Keratinocyte (primary cell): ENCODE data around the gene PLA2G12B. TPM values are rescaled to one million over a fixed set of nuclear protein-coding genes. Genes with fewer than 3 reads are reported as not detected.

Experiments
- DNase-seq: peaks from one replicate; pipeline ENCODE4 v3.0.0-alpha.2; 2011; ENCODE audit warnings: low read depth, missing footprints, low spot score
- FAIRE-seq: peaks from 2 replicates; lab custom pipeline; 2011; peaks lifted over from hg19 to GRCh38; lab: Jason Lieb, UNC
- H2AFZ ChIP-seq: 2 replicates; pipeline ENCODE4 v1.6.0; 2012; ENCODE audit warnings: low read length, control low read depth, inconsistent platforms; ENCODE audit not compliant: control insufficient read depth
- H3K27ac ChIP-seq: 2 replicates; pipeline ENCODE4 v1.5.1; 2011; ENCODE audit warnings: low read length; ENCODE audit not compliant: control insufficient read depth, insufficient read depth
- H3K27me3 ChIP-seq: 3 replicates; pipeline ENCODE4 v1.6.0; 2011; ENCODE audit warnings: low read length; ENCODE audit not compliant: control insufficient read depth, insufficient read depth; ENCODE audit errors: extremely low read depth
- H3K36me3 ChIP-seq, 2 experiments: 2 replicates in 1 of 2; 3 replicates in 1 of 2; pipeline ENCODE4 v1.5.1; 2011; ENCODE audit warnings: low read length in 2 of 2, mild to moderate bottlenecking in 1 of 2; ENCODE audit not compliant: control insufficient read depth in 2 of 2, insufficient read depth in 2 of 2; ENCODE audit errors: extremely low read depth in 1 of 2
- H3K4me1 ChIP-seq: 3 replicates; pipeline ENCODE4 v1.5.1; 2011; ENCODE audit warnings: low read length; ENCODE audit not compliant: control insufficient read depth, insufficient read depth; ENCODE audit errors: extremely low read depth
- H3K4me2 ChIP-seq: 3 replicates; pipeline ENCODE4 v1.6.0; 2011; ENCODE audit warnings: low read depth, low read length; ENCODE audit not compliant: control insufficient read depth, insufficient read depth; ENCODE audit errors: extremely low read depth
- H3K4me3 ChIP-seq, 3 experiments: fragments of 200-600 bp in 1 of 3; sonication (generic) in 1 of 3; 2 replicates in 2 of 3; 3 replicates in 1 of 3; pipeline ENCODE4 v1.5.1; 2011 to 2016; ENCODE audit warnings: low read length in 3 of 3, mild to moderate bottlenecking in 3 of 3, control low read depth in 2 of 3, inconsistent platforms in 1 of 3, low read depth in 1 of 3, mixed read lengths in 1 of 3, mixed run types in 1 of 3, moderate library complexity in 1 of 3; ENCODE audit not compliant: control insufficient read depth in 2 of 3, insufficient read depth in 2 of 3; ENCODE audit errors: extremely low read depth in 1 of 3
- H3K79me2 ChIP-seq: 2 replicates; pipeline ENCODE4 v1.6.0; 2012; ENCODE audit warnings: low read length; ENCODE audit not compliant: control insufficient read depth, insufficient read depth
- H3K9ac ChIP-seq: 3 replicates; pipeline ENCODE4 v1.6.0; 2011; ENCODE audit warnings: low read length; ENCODE audit not compliant: control insufficient read depth, insufficient read depth; ENCODE audit errors: extremely low read depth
- H3K9me1 ChIP-seq: 3 replicates; pipeline ENCODE4 v1.6.0; 2011; ENCODE audit warnings: low read length; ENCODE audit not compliant: control insufficient read depth, insufficient read depth; ENCODE audit errors: extremely low read depth
- H3K9me3 ChIP-seq: 2 replicates; pipeline ENCODE4 v1.5.1; 2012; ENCODE audit warnings: low read depth, low read length; ENCODE audit not compliant: control insufficient read depth
- H4K20me1 ChIP-seq: 3 replicates; pipeline ENCODE4 v1.6.0; 2011; ENCODE audit warnings: low read length; ENCODE audit not compliant: control insufficient read depth, insufficient read depth; ENCODE audit errors: extremely low read depth
- EZH2 ChIP-seq: IDR thresholded peaks from one replicate; pipeline ENCODE4 v1.6.1; 2012; ENCODE audit warnings: inconsistent platforms, mild to moderate bottlenecking, low read length, moderate library complexity
- dilution Hi-C: fragments of 300-500 bp; cut with MboI; formaldehyde crosslinking; loops from one replicate; pipeline ENCODE4 v1.7.0; 2020; ENCODE audit warnings: low sequenced_read_pairs; ENCODE audit not compliant: extremely low pct_ligation_motif_present
- polyA plus RNA-seq, 5 experiments: library from polyadenylated mRNA; depleted of rRNA in 3 of 5; stranded (reverse) in 3 of 5; stranded (forward) in 1 of 5; unstranded in 1 of 5; fragments of >200 nt; gene quantifications; 1 replicate in 1 of 5; 2 replicates in 3 of 5; 3 replicates in 1 of 5; pipeline versions ENCODE4 v1.2.1 to v1.2.3, GENCODE V29; 2011 to 2012; ENCODE audit warnings: missing spikeins in 2 of 5, low read depth in 1 of 5, low replicate concordance in 1 of 5
- TF ChIP-seq, protein P1 (sequence below), 3 experiments: IDR thresholded peaks in 1 of 3; conservative IDR thresholded peaks in 1 of 3; optimal IDR thresholded peaks in 1 of 3; 2 replicates in 2 of 3; 3 replicates in 1 of 3; pipeline versions ENCODE3 to v1.5.1; 2011; ENCODE audit warnings: low read length in 3 of 3, mild to moderate bottlenecking in 3 of 3, moderate library complexity in 2 of 3, control low read depth in 1 of 3, inconsistent platforms in 1 of 3; ENCODE audit not compliant: insufficient read depth in 2 of 3; ENCODE audit errors: extremely low read depth in 1 of 3

The PLA2G12B gene
- polyA plus RNA-seq, 1 donor (not counting 4 experiments of a cell fraction or from before 2014, with no cell fraction given): not detected

DNA sequence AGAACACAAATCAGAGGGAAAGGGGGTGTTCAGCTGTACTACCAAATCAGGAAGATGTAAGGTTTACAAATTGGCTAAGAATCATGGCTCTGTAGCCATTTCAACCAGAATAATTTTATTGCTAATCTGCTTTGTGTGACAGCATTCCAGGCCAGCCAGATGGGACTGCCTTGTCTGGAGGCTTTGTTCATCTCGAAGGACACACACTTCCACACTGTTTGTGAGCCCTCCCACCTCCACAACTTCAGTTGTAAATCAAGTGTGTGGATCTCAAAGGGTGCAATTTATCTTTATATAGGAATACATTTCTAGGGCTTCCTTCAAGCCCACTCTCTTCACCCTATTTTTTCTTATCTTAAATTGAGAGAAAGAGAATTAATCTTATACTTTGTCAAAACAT, 68.0 kb downstream of the PLA2G12B start:
- dilution Hi-C loops: no loop called here
- no peaks in the 10 kb centered on the region for H3K9me3 ChIP-seq
- DNase-seq (no peak), FAIRE-seq (no peak)
- TF ChIP-seq EZH2: no peak
- TF ChIP-seq, protein P1, sequence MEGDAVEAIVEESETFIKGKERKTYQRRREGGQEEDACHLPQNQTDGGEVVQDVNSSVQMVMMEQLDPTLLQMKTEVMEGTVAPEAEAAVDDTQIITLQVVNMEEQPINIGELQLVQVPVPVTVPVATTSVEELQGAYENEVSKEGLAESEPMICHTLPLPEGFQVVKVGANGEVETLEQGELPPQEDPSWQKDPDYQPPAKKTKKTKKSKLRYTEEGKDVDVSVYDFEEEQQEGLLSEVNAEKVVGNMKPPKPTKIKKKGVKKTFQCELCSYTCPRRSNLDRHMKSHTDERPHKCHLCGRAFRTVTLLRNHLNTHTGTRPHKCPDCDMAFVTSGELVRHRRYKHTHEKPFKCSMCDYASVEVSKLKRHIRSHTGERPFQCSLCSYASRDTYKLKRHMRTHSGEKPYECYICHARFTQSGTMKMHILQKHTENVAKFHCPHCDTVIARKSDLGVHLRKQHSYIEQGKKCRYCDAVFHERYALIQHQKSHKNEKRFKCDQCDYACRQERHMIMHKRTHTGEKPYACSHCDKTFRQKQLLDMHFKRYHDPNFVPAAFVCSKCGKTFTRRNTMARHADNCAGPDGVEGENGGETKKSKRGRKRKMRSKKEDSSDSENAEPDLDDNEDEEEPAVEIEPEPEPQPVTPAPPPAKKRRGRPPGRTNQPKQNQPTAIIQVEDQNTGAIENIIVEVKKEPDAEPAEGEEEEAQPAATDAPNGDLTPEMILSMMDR (optimal IDR thresholded peaks at IDR 0.05 in 1 of 3, IDR thresholded peaks at IDR 0.05 in 1 of 3, conservative IDR thresholded peaks at IDR 0.05 in 1 of 3; ENCODE audit: extremely low read depth in 1 of 3, insufficient read depth in 2 of 3, low read length in 3 of 3): no peak
- no peaks in the 10 kb centered on the region for H3K27me3 ChIP-seq
- H4K20me1 ChIP-seq: no peaks in the 10 kb centered on the region
- H3K79me2 ChIP-seq: no peaks in the 10 kb centered on the region
- H2AFZ ChIP-seq: no peak overlapping the region
- no peak overlapping the region for H3K4me2 ChIP-seq
- H3K4me3 ChIP-seq: no peak overlapping the region
- peaks cover 4 to 9% of the 10 kb centered on the region in 2 experiments for H3K36me3 ChIP-seq
- no peak overlapping the region for H3K9ac ChIP-seq
- H3K4me1 ChIP-seq: peaks cover 37% of the 10 kb centered on the region
- H3K9me1 ChIP-seq: no peaks in the 10 kb centered on the region
- H3K27ac ChIP-seq: peak overlapping the region; percentile 5

DNA sequence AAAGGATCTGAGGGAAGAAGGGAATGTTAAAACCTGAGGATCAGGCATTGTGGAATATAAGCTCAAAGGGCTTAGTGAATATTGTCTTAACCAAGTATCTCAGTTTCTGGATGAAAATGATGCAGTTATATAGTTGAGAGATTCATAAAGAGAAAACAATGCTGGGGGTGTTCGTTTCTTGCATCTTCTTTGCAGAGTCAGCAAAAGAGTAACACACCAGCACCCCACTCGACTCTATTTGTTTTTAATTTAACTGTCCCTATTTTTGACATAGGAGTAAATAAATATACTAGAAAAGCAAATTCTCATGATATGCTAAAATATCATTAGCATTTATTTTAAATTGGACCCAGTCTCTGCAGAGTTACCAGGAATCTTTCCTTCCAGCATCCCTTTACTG, 68.7 kb downstream of the PLA2G12B start:
- dilution Hi-C loops: no loop called here
- peaks cover 37% of the 10 kb centered on the region for H3K4me1 ChIP-seq
- H2AFZ ChIP-seq: no peak overlapping the region
- no peak overlapping the region for H3K4me2 ChIP-seq
- TF ChIP-seq, protein P1 (optimal IDR thresholded peaks at IDR 0.05 in 1 of 3, IDR thresholded peaks at IDR 0.05 in 1 of 3, conservative IDR thresholded peaks at IDR 0.05 in 1 of 3; ENCODE audit: extremely low read depth in 1 of 3, insufficient read depth in 2 of 3, low read length in 3 of 3): no peak
- TF ChIP-seq EZH2: no peak
- no peaks in the 10 kb centered on the region for H3K9me3 ChIP-seq
- no peaks in the 10 kb centered on the region for H3K79me2 ChIP-seq
- H3K36me3 ChIP-seq: peaks cover 4 to 9% of the 10 kb centered on the region in 2 experiments
- H3K9me1 ChIP-seq: no peaks in the 10 kb centered on the region
- FAIRE-seq: no peak
- no peaks in the 10 kb centered on the region for H3K27me3 ChIP-seq
- no peak overlapping the region for H3K27ac ChIP-seq
- DNase-seq: no peak
- no peak overlapping the region for H3K9ac ChIP-seq
- H4K20me1 ChIP-seq: no peaks in the 10 kb centered on the region
- no peak overlapping the region for H3K4me3 ChIP-seq

Other genes with a start within 250 kb of the PLA2G12B start
- 0.05 TPM in 2 of 3 replicates, not detected in the other for gene OIT3, start 61.1 kb downstream of the PLA2G12B start, polyA plus RNA-seq
- 29.4 to 67.4 TPM (median 40.4 TPM) in 3 replicates for gene P4HA1, start 142.1 kb upstream of the PLA2G12B start, polyA plus RNA-seq
- gene NUDT13, start 155.6 kb upstream of the PLA2G12B start, polyA plus RNA-seq: 1.3 to 2.4 TPM (median 1.6 TPM) in 3 replicates
- 27.6 to 35.8 TPM (median 27.6 TPM) in 3 replicates for gene ECD, start 213.2 kb upstream of the PLA2G12B start, polyA plus RNA-seq
- 14.8 to 24.9 TPM (median 22.2 TPM) in 3 replicates for gene FAM149B1, start 213.3 kb upstream of the PLA2G12B start, polyA plus RNA-seq